ENCODE data around the gene GCSAM.

- TF ChIP-seq CTCF (IDR thresholded peaks at IDR 0.05; ENCODE audit: borderline replicate concordance, extremely low read depth, low read length, poor library complexity, severe bottlenecking) (no peak), EZH2 (IDR thresholded peaks at IDR 0.05; ENCODE audit: borderline replicate concordance, low read depth, low read length, severe bottlenecking) (no peak)
These were observed 42.6 kb upstream of the GCSAM start for GRCh38 chr3:112175646-112176045.
